ENCODE data around the gene TRIM62. TPM values are rescaled to one million over a fixed set of nuclear protein-coding genes. Genes with fewer than 3 reads are reported as not detected.

Gene TRIM62
- 2.0 TPM for total RNA-seq
- long read RNA-seq, partial matches to known transcripts = 0 of 8 reads
- long read RNA-seq, other reads (novel, unspliced or antisense) = 7 of 8 reads

GRCh38 chr1:33181921-33182341 lies at the start of gene TRIM62:
Gene TRIM62 (minus strand): TSS chr1:33182043. CDS start chr1:33181432, 611 bp downstream.
- intact Hi-C loops (cut with micrococcal nuclease) = no loop called here
- ATAC-seq = peak; percentile 93

DNA sequence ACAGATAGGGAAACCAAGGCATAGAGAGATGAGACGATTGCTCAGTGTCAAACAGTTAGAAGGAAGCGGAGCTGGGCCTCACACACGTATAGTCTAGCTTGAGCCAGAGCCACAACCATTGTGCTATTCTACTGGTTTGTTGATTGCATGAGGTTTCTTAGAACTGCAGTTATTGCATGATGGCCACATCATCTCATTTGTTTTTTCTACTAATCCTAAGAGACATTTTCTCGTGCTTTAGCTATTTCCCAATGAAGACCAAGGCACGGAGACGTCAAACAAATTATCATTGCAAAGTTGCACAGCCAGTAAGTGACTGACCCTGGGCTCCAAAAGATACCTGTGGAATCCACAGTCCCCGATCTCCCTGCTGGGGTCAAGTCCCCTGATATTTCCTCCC lies 49.3 kb upstream of the TRIM62 start:
- DNase-seq = no peak
- no peak for ATAC-seq
- intact Hi-C loops (cut with micrococcal nuclease) = no loop called here

More at GRCh38 chr1:33181921-33182341, at the start of gene TRIM62:
- peak; percentile 93 for DNase-seq

DNA sequence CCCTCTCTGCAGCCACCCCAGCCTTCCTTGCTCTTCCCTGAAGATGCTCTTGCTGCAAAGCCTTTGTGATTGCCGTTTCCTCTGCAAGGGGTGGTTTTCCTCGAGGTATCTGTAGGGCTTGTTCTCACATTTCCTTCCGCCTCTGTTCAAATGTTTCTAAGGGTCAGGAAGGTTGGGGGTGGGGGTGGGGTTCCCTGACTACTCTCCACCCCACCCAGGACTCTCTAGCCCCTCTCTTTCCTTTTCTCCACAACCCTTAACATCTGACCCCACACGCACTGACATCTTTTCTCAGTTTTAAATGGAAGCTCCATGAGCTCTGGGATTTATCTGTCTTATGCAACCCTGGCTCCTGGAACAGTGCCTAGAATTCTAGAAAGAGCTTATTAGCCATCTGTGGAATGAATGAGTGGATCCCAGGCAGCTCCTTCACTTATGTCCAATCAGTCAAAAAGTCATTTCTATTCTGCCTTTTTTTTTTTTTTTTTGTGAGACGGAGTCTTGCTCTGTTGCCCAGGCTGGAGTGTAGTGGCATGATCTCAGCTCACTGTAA lies 47.2 kb upstream of the TRIM62 start:
- peak; percentile 93 for ATAC-seq
- intact Hi-C loops (cut with micrococcal nuclease) = no loop called here
- DNase-seq = no peak

DNA sequence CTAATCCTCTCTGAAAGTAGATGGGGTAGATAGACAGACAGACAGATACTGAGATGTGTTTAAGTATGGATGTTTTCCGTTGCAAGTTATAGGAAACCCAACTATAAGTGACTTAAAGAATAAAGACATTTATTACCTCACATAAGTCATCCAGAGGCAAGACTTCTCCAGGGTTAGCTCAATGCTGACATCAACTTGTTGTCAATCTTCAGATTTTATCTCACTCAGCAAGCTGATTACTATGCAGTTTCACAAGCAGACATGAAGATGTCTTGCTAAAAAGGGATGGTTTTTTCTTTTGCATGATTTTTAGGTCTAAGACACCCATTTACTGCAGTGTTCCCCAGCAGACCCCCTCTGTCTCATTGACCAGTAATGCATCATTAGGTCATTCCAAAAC lies 43.7 kb upstream of the TRIM62 start:
- intact Hi-C loops (cut with micrococcal nuclease) = no loop called here
- no peak for DNase-seq
- ATAC-seq = no peak

DNA sequence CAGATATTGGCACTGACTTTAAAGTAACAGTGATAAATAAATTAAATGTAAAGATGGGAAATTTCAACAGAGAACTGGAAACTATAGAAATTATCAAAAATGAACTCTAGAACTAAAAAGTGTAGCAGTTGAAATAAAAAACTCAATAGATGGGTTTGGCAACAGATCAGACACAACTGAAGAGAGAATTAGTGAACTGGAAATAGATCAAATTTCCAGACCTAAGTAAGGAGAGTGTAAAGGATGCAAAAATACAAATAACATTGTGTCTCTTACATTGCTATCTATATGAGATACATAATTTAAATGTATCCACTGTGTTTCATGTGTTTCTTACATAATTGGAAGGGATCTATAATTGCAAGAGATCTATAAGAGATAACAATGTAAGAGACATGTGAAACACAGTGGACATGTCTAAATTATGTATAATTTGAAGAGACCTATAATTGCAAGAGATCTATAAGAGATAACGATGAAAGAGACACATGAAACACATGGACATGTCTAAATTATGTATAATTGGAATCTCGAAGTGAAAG lies 42.4 kb upstream of the TRIM62 start:
- intact Hi-C loops (cut with micrococcal nuclease) = no loop called here
- no peak for DNase-seq
- no peak for ATAC-seq

DNA sequence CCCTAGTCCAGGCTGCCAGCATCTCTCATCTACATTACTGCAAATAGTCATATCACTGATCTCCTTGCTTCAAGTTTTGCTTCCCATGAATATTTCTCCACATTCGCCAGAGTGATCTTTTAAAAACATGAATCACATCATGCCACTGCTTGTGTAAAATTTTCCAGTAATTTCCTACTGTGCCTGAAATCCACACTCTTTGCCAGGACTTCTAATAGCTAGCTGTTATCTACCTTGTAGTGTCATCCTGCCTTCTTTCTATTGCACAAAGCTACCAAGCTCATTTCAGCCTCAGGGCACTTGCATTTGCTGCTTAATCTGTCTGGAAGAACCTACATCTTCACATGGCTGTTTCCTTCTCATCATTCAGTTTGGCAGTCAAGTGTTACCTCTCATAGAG lies 40.5 kb upstream of the TRIM62 start:
- intact Hi-C loops (cut with micrococcal nuclease) = no loop called here
- ATAC-seq (no peak), DNase-seq (no peak)

DNA sequence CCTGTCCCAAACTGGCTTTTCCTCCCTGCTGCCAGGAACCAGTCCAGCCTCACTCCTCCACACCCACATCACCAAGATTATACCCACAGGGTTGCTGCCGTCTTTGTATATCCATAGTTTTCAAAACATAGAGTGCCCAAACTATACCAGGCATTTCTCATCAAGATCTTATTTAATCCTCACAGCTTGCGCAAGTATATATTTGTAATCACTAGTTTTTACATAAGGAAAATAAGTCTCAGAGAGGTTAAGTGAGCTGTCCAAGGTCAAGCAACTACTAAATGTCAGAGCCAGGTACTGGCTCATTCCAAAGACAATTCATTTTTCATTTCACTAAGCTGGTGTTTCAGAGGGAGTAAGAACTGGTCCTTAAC lies 39.5 kb upstream of the TRIM62 start:
- intact Hi-C loops (cut with micrococcal nuclease) = no loop called here
- ATAC-seq (no peak), DNase-seq (no peak)

- DNase-seq = no peak
- intact Hi-C loops (cut with micrococcal nuclease) = no loop called here
- ATAC-seq = no peak
Measured at GRCh38 chr1:33220676-33221384, 39.0 kb upstream of the TRIM62 start.

- DNase-seq (no peak), ATAC-seq (peak; percentile 17)
- intact Hi-C loops (cut with micrococcal nuclease) = no loop called here
Measured at GRCh38 chr1:33219886-33220661, 38.2 kb upstream of the TRIM62 start.

- DNase-seq (no peak), ATAC-seq (no peak)
- intact Hi-C loops (cut with micrococcal nuclease) = no loop called here
Measured at GRCh38 chr1:33211972-33212371, 30.1 kb upstream of the TRIM62 start.

GRCh38 chr1:33206340-33206739 lies 24.5 kb upstream of the TRIM62 start:
- intact Hi-C loops (cut with micrococcal nuclease) = no loop called here
- DNase-seq = no peak

DNA sequence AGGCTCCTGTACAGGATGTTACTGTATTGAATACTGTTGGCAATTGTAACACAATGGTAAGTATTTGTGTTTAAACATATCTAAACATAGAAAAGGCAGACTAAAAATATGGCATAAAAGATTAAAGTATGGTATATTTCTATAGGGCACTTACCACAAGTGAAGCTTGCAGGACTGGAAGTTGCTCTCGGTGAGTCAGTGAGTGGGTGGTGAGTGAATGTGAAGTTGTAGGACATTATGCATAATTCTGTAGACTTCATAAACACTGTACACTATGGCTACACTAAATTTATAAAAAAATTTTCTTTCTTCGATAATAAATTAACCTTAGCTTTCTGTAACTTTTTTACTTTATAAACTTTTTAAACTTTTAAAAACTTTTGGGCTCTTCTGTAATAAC lies 13.7 kb upstream of the TRIM62 start:
- intact Hi-C loops (cut with micrococcal nuclease) = no loop called here
- ATAC-seq (no peak), DNase-seq (no peak)

More at GRCh38 chr1:33206340-33206739, 24.5 kb upstream of the TRIM62 start:
- ATAC-seq = no peak

DNA sequence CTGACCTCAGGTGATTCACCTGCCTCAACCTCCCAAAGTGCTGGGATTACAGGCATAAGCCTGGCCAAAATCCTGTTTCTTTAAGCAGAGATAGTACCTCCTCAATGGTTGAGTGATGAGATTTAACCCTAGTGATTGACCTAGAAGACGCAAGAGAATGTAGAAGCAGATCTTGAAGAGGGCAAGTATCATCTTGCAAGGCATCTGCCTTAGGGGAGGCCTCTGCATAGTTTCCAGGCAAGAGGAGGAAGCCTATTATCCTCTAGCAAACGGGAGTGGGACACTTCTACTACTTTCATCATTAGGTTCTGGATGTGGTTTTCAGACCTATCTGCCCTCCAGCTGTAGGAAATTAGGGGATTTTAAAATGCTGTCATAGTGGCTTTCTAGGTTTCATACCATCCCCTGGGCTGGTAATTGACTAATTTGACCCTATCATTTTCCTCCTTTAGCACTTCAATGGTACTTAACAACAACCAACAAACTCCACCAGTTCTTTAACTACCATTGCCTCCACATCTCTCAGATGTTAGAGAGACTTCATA lies 10.0 kb upstream of the TRIM62 start:
- ATAC-seq = no peak
- intact Hi-C loops (cut with micrococcal nuclease) = no loop called here
- DNase-seq = no peak

- ATAC-seq = no peak
- intact Hi-C loops (cut with micrococcal nuclease) = no loop called here
- no peak for DNase-seq
Measured at GRCh38 chr1:33190701-33191100, 8.9 kb upstream of the TRIM62 start.

- intact Hi-C loops (cut with micrococcal nuclease) = no loop called here
- DNase-seq (no peak), ATAC-seq (no peak)
Measured at GRCh38 chr1:33188572-33189275, 6.9 kb upstream of the TRIM62 start.

DNA sequence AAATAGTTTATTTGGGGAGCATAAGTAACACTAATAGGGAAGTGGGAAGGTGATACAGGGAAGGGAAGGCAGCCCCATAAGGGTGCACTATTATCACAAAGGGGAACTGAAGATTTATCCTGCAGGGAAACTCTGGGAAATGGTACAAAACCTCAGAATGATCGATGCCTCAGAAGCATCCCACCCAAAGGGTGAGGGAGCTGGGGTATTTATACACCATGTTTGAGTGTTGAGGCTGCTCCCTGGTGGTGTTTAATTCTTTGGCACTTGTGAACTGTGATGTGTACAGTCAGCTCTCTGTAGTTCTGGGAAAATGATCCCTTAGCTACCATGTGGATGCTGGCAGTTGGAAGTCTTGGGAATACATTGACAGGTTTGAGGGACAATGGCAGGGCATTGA lies 5.1 kb upstream of the TRIM62 start:
- no peak for ATAC-seq
- intact Hi-C loops (cut with micrococcal nuclease) = no loop called here
- no peak for DNase-seq

GRCh38 chr1:33185541-33185940 lies 3.7 kb upstream of the TRIM62 start:
- ATAC-seq (no peak), DNase-seq (no peak)
- intact Hi-C loops (cut with micrococcal nuclease) = no loop called here

DNA sequence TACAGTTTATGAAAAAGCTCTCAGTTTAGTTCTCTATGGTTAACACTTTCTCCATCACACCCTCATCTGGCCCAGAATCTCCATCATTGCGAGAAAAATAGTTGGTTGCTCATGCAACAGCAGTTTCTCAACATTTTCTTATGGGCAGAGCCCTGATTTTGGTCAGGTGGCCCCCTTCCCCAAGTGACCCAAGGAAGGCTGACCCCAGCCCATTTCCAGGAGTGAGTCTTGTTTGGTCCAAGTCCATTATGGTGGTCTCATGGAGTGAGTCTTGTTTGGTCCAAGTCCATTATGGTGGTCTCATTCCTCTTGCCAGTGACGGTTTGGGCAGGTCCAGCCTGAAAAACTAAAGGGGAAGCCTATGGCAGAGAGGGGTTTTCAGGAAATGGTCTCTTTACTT lies 1.5 kb upstream of the TRIM62 start:
- ATAC-seq (no peak), DNase-seq (no peak)
- intact Hi-C loops (cut with micrococcal nuclease) = no loop called here

- DNase-seq (no peak), ATAC-seq (no peak)
- intact Hi-C loops (cut with micrococcal nuclease) = no loop called here
Measured at GRCh38 chr1:33182896-33183295, 1.1 kb upstream of the TRIM62 start.

All from left ventricle myocardium superior (tissue), 1 donor.